GOT3 (cell line): Measurements from ENCODE around the gene C6orf62.
"Not testable (repeated sequence)": the region's sequence is repeated elsewhere in the genome, so short reads cannot be mapped to it uniquely, and the experiment has no call there.

Source experiments
- DNase-seq: peaks from one replicate; lab custom pipeline; 2025; ENCODE audit warnings: mixed read lengths; lab: John Stamatoyannopoulos, UW

The C6orf62 gene

GRCh38 chr6:24743265-24743943, 24.4 kb upstream of the C6orf62 start:
- DNase-seq, result no peak

GRCh38 chr6:24742216-24742738, 23.3 kb upstream of the C6orf62 start:
- no peak for DNase-seq

- no peak for DNase-seq
Observed at GRCh38 chr6:24740861-24741260, 21.9 kb upstream of the C6orf62 start.

- no peak for DNase-seq
Observed at GRCh38 chr6:24738741-24739140, 19.8 kb upstream of the C6orf62 start.

- not testable (repeated sequence) for DNase-seq
Observed at GRCh38 chr6:24734710-24735109, 15.8 kb upstream of the C6orf62 start.

GRCh38 chr6:24734166-24734565, 15.2 kb upstream of the C6orf62 start:
- DNase-seq, result no peak

GRCh38 chr6:24731456-24732134, 12.6 kb upstream of the C6orf62 start:
- not testable (repeated sequence) for DNase-seq

- DNase-seq, result not testable (repeated sequence)
Observed at GRCh38 chr6:24730653-24731052, 11.7 kb upstream of the C6orf62 start.

GRCh38 chr6:24723270-24723669, 4.3 kb upstream of the C6orf62 start:
- no peak for DNase-seq

- no peak for DNase-seq
Observed at GRCh38 chr6:24721461-24722215, 2.7 kb upstream of the C6orf62 start.

GRCh38 chr6:24720604-24721460, 1.9 kb upstream of the C6orf62 start:
- peak; percentile 98 for DNase-seq

GRCh38 chr6:24720131-24720603, 1.2 kb upstream of the C6orf62 start:
- no peak for DNase-seq

- DNase-seq, result no peak
Observed at GRCh38 chr6:24718449-24719124, 367 bp downstream of the C6orf62 start.

GRCh38 chr6:24716602-24717148, 2.3 kb downstream of the C6orf62 start:
- not testable (repeated sequence) for DNase-seq

- no peak for DNase-seq
Observed at GRCh38 chr6:24710519-24711303, 8.2 kb downstream of the C6orf62 start.

GRCh38 chr6:24709014-24709711, 9.8 kb downstream of the C6orf62 start:
- no peak for DNase-seq

GRCh38 chr6:24708612-24709011, 10.3 kb downstream of the C6orf62 start:
- DNase-seq, result no peak

GRCh38 chr6:24704468-24704867, 14.5 kb downstream of the C6orf62 start:
- no peak for DNase-seq

GRCh38 chr6:24702720-24703282, 16.2 kb downstream of the C6orf62 start:
- no peak for DNase-seq
